Esophagus (tissue), 2 donors: ENCODE data around the gene OGFOD1. TPM values are rescaled to one million over a fixed set of nuclear protein-coding genes. Genes with fewer than 3 reads are reported as not detected.

ENCODE experiments used
- H3K27ac ChIP-seq, 2 donors: one replicate each; pipeline ENCODE4 v1.5.1; 2013; ENCODE audit warnings: low read depth in 2 of 2, mild to moderate bottlenecking in 2 of 2, inconsistent platforms in 1 of 2, low read length in 1 of 2, moderate library complexity in 1 of 2
- H3K27me3 ChIP-seq, 2 donors: one replicate each; pipeline ENCODE4 v1.6.1; 2013; ENCODE audit warnings: low read length in 2 of 2, control low read depth in 1 of 2, mild to moderate bottlenecking in 1 of 2; ENCODE audit not compliant: insufficient read depth in 2 of 2, control insufficient read depth in 1 of 2
- H3K36me3 ChIP-seq, 2 donors: one replicate each; pipeline ENCODE4 v1.6.1; 2013; ENCODE audit warnings: low read length in 1 of 2; ENCODE audit not compliant: control insufficient read depth in 2 of 2, insufficient read depth in 2 of 2
- H3K4me1 ChIP-seq, 2 donors: one replicate each; pipeline ENCODE4 v1.6.1; 2013; ENCODE audit warnings: low read length in 1 of 2; ENCODE audit not compliant: control insufficient read depth in 2 of 2, insufficient read depth in 2 of 2
- H3K4me3 ChIP-seq, 2 donors: one replicate each; pipeline ENCODE4 v1.5.1; 2013; ENCODE audit warnings: low read length in 2 of 2, mild to moderate bottlenecking in 2 of 2, low read depth in 1 of 2, moderate library complexity in 1 of 2
- H3K9me3 ChIP-seq, 2 donors: one replicate each; pipeline ENCODE4 v1.6.1; 2013; ENCODE audit warnings: mild to moderate bottlenecking in 2 of 2, low read depth in 1 of 2, low read length in 1 of 2, moderate library complexity in 1 of 2; ENCODE audit not compliant: control insufficient read depth in 2 of 2, insufficient read depth in 1 of 2
- WGBS, 2 donors: extraction: QIAGEN DNeasy Blood & Tissue Kit; methylation state at CpG; one replicate each; pipeline ENCODE4 v1.1.7; 2013; 5-methylcytosine and 5-hydroxymethylcytosine counted together
- polyA plus RNA-seq, 2 donors: library from polyadenylated mRNA; stranded (reverse); fragments of 200-250 nt; gene quantifications; one replicate each; pipeline ENCODE4 v1.2.3, GENCODE V29; 2013
- donor health status: healthy with polysubstance abuse.
- donor health status: Bipolar disorder and iron deficiency.

The OGFOD1 gene
- polyA plus RNA-seq, result 10 to 100 TPM in 1 of 2 donors, 1 to 10 TPM in 1; 9.9 to 16.8 TPM

- WGBS, 2 donors, result 0% methylated on average over 56 of the region's 56 CpGs
- H3K27me3 ChIP-seq, result no peaks in the 10 kb centered on the region
- peak within 1 kb of the TSS; percentile 86 to 95 for H3K27ac ChIP-seq
Measured at GRCh38 chr16:56450986-56451752, at the start of gene OGFOD1, which contains the start of gene NUDT21. Gene OGFOD1 (plus strand): TSS chr16:56451554. CDS start chr16:56451613, 59 bp downstream. Gene NUDT21 (minus strand): TSS chr16:56451332. CDS start chr16:56451202, 130 bp downstream.

DNA sequence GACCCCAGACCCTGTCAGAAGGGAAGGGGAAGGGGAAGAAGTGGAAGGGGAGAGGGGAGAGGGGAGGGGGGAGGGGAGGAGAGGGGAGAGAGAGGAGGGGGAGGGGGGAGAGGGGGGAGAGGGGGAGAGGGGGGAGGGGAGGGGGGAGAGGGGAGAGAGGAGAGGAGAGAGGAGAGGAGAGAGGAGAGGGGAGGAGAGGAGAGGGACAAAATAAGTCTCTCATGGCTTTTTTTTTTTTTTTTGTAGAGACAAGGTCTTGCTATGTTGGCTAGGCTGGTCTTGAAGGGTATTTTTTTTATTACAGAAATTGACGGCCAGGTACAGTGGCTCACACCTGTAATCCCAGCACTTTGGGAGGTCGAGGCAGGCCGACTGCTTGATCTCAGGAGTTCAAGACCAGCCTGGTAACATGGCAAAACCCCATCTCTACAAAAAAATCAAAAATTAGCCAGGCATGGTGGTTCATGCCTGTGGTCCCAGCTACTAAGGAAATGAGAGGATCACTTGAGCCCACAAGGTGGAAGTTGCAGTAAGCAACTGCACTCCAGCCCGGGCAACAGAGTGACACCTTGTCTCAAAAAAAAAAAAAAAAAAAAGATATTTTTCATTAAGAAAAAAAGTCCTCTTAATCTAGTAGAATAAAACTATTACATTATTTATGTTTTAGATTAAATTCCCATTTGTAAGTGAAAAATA is 45.2 kb upstream of the OGFOD1 start:
- Histone ChIP-seq H3K27me3 (no peaks in the 10 kb centered on the region), H3K9me3 (no peaks in the 10 kb centered on the region), H3K27ac (no peak overlapping the region), H3K36me3 (peaks cover 18 to 25% of the 10 kb centered on the region in 2 donors), H3K4me1 (no peaks in the 10 kb centered on the region), H3K4me3 (no peak overlapping the region)
- WGBS, 2 donors, result 88% methylated on average over 4 of the region's 4 CpGs

More at GRCh38 chr16:56450986-56451752, at the start of gene OGFOD1, which contains the start of gene NUDT21:
- no peaks in the 10 kb centered on the region for H3K9me3 ChIP-seq
- peaks cover 4 to 5% of the 10 kb centered on the region in 2 donors for H3K36me3 ChIP-seq
- H3K4me3 ChIP-seq, result peak within 1 kb of the TSS; percentile 94 to 98
- H3K4me1 ChIP-seq, result peaks cover 2 to 7% of the 10 kb centered on the region in 2 donors

DNA sequence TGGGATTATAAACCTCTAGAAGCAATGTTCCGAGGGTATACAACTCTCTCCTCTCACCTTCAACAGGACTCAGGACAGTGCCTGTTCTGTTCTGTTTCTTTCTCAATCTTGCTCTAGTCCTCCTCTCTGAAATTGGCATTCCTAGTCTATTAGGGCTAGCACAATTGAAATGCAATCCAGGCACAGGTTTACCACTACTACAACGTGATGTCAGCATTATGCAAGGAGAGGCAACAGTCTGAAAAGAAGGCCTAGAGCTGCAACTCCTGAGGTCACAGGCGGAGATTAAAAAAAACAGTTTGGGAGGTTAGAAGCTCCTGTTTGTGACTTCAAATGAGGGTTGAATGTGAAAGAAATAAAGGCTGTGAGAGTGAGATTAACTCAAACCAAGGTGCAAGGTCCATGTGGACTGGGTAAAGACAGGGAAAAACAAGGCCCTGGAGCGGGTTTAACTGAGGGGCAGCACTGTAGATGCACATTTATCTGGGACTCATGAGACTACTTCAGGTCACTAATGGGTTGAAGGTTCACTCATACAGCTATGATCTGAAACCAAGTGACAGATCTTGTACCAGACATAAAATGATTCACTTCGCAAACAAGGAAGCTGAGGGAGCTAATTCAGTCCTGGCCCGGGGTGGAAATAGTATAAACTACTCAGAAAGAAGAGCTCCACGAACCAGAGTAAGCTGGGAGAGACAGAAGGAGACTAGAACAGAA is 42.8 kb upstream of the OGFOD1 start:
- no peaks in the 10 kb centered on the region for H3K27me3 ChIP-seq
- no peak overlapping the region for H3K4me3 ChIP-seq
- peak overlapping the region; percentile 55 to 62 for H3K27ac ChIP-seq
- WGBS, 2 donors, result 80 to 82% methylated on average over 7 of the region's 7 CpGs
- H3K9me3 ChIP-seq, result no peaks in the 10 kb centered on the region
- no peaks in the 10 kb centered on the region for H3K4me1 ChIP-seq
- H3K36me3 ChIP-seq, result peaks cover 5 to 9% of the 10 kb centered on the region in 2 donors

DNA sequence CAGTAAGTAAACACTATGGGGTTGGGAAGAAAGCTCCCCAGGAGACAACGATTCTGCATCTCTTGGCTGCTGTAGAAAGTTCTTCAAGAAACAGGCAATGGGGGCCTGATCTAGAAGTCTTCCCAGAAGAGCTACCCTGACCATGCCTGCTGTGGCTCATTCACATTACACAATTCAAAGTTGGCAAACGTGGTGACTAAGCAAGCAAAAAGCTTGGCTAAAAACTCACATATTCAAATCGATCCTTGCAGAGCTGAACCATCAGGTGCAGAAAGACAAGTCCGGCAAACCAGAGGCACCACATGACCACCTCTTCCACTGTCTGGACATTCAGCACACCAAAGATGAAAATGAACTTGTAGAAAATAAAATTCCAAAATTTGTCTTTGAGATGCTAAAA is 42.2 kb upstream of the OGFOD1 start:
- 52 to 59% methylated on average over 4 of the region's 4 CpGs for WGBS, 2 donors
- Histone ChIP-seq H3K27ac (peak overlapping the region; percentile 62 to 84), H3K4me1 (no peaks in the 10 kb centered on the region), H3K9me3 (no peaks in the 10 kb centered on the region), H3K27me3 (no peaks in the 10 kb centered on the region), H3K4me3 (no peak overlapping the region), H3K36me3 (peaks cover 5 to 9% of the 10 kb centered on the region in 2 donors)

DNA sequence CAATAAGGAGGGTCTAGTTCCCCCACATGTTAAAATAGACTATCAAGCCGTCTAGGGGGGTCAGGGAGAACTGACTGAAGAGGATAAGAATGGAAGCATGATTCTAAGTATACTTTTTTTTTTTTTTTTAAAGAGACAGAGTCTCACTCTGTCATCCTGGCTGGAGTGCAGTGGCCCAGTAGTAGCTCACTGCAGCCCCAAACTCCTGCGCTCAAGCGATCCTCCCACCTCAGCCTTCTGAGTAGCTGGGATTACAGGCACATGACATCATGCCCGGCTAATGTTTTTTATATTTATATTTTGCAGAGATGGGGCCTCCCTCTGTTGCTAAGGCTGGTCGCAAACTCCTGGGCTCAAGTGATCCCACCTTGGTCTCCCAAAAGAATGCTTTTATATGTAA is 40.2 kb upstream of the OGFOD1 start:
- no peaks in the 10 kb centered on the region for H3K4me1 ChIP-seq
- no peaks in the 10 kb centered on the region for H3K27me3 ChIP-seq
- H3K9me3 ChIP-seq, result no peaks in the 10 kb centered on the region
- H3K36me3 ChIP-seq, result peaks cover 3 to 4% of the 10 kb centered on the region in 2 donors
- no peak overlapping the region for H3K27ac ChIP-seq
- WGBS, 2 donors, result 91% methylated on average over 5 of the region's 5 CpGs
- H3K4me3 ChIP-seq, result no peak overlapping the region

- H3K27me3 ChIP-seq, result no peaks in the 10 kb centered on the region
- H3K36me3 ChIP-seq, result peaks cover 3 to 4% of the 10 kb centered on the region in 2 donors
- 94% methylated on average over 2 of the region's 2 CpGs for WGBS, 2 donors
- no peak overlapping the region for H3K27ac ChIP-seq
- H3K4me3 ChIP-seq, result no peak overlapping the region
- no peaks in the 10 kb centered on the region for H3K9me3 ChIP-seq
- no peaks in the 10 kb centered on the region for H3K4me1 ChIP-seq
Measured at GRCh38 chr16:56411624-56412023, 39.7 kb upstream of the OGFOD1 start.

DNA sequence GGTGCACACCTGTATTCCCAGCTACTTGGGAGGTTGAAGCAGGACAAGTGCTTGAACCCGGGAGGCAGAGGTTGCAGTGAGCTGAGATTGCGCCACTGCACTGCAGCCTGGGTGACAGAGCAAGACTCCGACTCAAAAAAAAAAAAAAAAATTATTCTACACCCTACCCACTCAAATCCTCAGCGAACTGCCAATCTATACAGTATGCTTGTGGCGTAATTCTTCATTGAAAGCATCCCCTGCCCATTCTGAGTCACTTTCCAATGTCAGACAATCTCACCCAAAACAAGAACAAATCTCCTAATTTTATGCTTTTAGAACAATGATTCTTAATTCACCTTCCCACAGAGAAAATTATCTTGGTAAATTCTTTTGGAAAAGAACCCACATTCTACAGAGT is 38.0 kb upstream of the OGFOD1 start:
- Histone ChIP-seq H3K27me3 (no peaks in the 10 kb centered on the region), H3K4me1 (no peaks in the 10 kb centered on the region), H3K36me3 (no peaks in the 10 kb centered on the region), H3K9me3 (no peaks in the 10 kb centered on the region), H3K27ac (no peak overlapping the region), H3K4me3 (no peak overlapping the region)
- WGBS, 2 donors, result 80 to 92% methylated on average over 5 of the region's 5 CpGs

- 84 to 94% methylated on average over 5 of the region's 5 CpGs for WGBS, 2 donors
- H3K27ac ChIP-seq, result no peak overlapping the region
Measured at GRCh38 chr16:56414366-56414765, 37.0 kb upstream of the OGFOD1 start.

GRCh38 chr16:56415875-56416274 is 35.5 kb upstream of the OGFOD1 start:
- Histone ChIP-seq H3K27me3 (no peaks in the 10 kb centered on the region), H3K27ac (no peak overlapping the region), H3K9me3 (no peaks in the 10 kb centered on the region), H3K36me3 (no peaks in the 10 kb centered on the region), H3K4me1 (no peaks in the 10 kb centered on the region), H3K4me3 (no peak overlapping the region)
- 84 to 85% methylated on average over 4 of the region's 4 CpGs for WGBS, 2 donors

More at GRCh38 chr16:56414366-56414765, 37.0 kb upstream of the OGFOD1 start:
- H3K9me3 ChIP-seq, result no peaks in the 10 kb centered on the region
- H3K27me3 ChIP-seq, result no peaks in the 10 kb centered on the region
- H3K4me3 ChIP-seq, result no peak overlapping the region
- no peaks in the 10 kb centered on the region for H3K4me1 ChIP-seq
- H3K36me3 ChIP-seq, result no peaks in the 10 kb centered on the region
